ENCODE data around the gene SPOUT1. TPM values are rescaled to one million over a fixed set of nuclear protein-coding genes. Genes with fewer than 3 reads are reported as not detected.

Gene SPOUT1
- total and polyA plus RNA-seq, 2 of the 13 experiments (the other 11 are each of a cell fraction or from before 2014, with no cell fraction given), result 39.0 to 45.8 TPM

DNA sequence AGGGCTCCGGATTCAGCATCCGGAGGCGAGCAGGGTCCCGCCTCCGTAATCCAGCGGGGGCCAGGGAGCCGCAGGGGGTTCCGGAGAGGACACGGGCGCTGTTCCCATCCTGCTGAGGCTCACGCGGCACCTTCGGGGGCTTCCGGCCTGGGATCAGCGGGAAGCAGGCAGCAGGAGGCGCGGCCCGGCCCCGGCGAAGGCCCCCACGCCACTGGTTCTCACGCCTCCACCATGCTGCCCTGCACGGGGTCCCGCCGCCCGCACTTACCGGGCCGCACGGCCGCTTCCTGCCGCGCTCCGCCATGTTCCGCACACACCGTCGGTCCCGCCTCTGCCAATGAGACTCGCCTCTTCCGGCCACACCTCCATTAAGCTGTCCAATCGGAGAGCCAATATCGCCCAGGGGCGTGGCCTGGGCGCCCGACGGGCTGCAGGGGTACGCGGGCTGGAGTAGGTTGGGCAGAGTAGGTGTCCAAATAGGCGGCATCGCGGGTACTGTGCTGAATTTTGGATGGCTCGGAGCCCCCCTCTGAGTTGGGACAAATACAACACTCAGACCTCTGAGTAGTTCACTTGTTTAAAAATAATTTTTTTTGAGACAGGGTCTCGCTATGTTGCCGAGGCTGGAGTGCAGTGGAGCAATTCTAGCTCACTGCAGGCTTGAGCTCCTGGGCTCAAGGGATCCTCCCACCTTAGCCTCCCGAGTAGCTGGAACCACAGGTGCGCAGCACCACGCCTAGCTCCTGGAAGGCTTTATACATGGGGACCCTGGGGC, at the start of gene SPOUT1 (continued):
- TF ChIP-seq, protein P1, sequence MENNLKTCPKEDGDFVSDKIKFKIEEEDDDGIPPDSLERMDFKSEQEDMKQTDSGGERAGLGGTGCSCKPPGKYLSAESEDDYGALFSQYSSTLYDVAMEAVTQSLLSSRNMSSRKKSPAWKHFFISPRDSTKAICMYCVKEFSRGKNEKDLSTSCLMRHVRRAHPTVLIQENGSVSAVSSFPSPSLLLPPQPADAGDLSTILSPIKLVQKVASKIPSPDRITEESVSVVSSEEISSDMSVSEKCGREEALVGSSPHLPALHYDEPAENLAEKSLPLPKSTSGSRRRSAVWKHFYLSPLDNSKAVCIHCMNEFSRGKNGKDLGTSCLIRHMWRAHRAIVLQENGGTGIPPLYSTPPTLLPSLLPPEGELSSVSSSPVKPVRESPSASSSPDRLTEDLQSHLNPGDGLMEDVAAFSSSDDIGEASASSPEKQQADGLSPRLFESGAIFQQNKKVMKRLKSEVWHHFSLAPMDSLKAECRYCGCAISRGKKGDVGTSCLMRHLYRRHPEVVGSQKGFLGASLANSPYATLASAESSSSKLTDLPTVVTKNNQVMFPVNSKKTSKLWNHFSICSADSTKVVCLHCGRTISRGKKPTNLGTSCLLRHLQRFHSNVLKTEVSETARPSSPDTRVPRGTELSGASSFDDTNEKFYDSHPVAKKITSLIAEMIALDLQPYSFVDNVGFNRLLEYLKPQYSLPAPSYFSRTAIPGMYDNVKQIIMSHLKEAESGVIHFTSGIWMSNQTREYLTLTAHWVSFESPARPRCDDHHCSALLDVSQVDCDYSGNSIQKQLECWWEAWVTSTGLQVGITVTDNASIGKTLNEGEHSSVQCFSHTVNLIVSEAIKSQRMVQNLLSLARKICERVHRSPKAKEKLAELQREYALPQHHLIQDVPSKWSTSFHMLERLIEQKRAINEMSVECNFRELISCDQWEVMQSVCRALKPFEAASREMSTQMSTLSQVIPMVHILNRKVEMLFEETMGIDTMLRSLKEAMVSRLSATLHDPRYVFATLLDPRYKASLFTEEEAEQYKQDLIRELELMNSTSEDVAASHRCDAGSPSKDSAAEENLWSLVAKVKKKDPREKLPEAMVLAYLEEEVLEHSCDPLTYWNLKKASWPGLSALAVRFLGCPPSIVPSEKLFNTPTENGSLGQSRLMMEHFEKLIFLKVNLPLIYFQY (CRISPR knock-in tag; IDR thresholded peaks at IDR 0.05; ENCODE audit: borderline replicate concordance), result no peak
- TF ChIP-seq RAD21 (CRISPR knock-in tag; IDR thresholded peaks at IDR 0.05) (peak; percentile 61), KDM1A (CRISPR knock-in tag; IDR thresholded peaks at IDR 0.05) (no peak), EEA1 (CRISPR knock-in tag; IDR thresholded peaks at IDR 0.05; ENCODE audit: borderline replicate concordance) (peak; percentile 73; the same call in 1 of the 2 replicates), ZNF850 (CRISPR knock-in tag; conservative IDR thresholded peaks at IDR 0.05) (no peak), JUN (CRISPR knock-in tag; IDR thresholded peaks at IDR 0.05) (no peak), ZBTB4 (CRISPR knock-in tag; IDR thresholded peaks at IDR 0.05; ENCODE audit: borderline replicate concordance) (peak; percentile 42; the same call in 1 of the 2 replicates), KLF6 (CRISPR knock-in tag; IDR thresholded peaks at IDR 0.05) (no peak), ZNF615 (CRISPR knock-in tag; IDR thresholded peaks at IDR 0.05; ENCODE audit: borderline replicate concordance) (0 out of 2 replicates have a peak, but pooled peaks have one; percentile 45), KMT2B (CRISPR knock-in tag; IDR thresholded peaks at IDR 0.05) (peak; percentile 78), ZNF484 (CRISPR knock-in tag; IDR thresholded peaks at IDR 0.05; ENCODE audit: borderline replicate concordance, low read depth) (no peak), PREB (CRISPR knock-in tag; IDR thresholded peaks at IDR 0.05) (no peak), KLF9 (CRISPR knock-in tag; IDR thresholded peaks at IDR 0.05; ENCODE audit: low read depth) (no peak)
- TF ChIP-seq, protein P2, sequence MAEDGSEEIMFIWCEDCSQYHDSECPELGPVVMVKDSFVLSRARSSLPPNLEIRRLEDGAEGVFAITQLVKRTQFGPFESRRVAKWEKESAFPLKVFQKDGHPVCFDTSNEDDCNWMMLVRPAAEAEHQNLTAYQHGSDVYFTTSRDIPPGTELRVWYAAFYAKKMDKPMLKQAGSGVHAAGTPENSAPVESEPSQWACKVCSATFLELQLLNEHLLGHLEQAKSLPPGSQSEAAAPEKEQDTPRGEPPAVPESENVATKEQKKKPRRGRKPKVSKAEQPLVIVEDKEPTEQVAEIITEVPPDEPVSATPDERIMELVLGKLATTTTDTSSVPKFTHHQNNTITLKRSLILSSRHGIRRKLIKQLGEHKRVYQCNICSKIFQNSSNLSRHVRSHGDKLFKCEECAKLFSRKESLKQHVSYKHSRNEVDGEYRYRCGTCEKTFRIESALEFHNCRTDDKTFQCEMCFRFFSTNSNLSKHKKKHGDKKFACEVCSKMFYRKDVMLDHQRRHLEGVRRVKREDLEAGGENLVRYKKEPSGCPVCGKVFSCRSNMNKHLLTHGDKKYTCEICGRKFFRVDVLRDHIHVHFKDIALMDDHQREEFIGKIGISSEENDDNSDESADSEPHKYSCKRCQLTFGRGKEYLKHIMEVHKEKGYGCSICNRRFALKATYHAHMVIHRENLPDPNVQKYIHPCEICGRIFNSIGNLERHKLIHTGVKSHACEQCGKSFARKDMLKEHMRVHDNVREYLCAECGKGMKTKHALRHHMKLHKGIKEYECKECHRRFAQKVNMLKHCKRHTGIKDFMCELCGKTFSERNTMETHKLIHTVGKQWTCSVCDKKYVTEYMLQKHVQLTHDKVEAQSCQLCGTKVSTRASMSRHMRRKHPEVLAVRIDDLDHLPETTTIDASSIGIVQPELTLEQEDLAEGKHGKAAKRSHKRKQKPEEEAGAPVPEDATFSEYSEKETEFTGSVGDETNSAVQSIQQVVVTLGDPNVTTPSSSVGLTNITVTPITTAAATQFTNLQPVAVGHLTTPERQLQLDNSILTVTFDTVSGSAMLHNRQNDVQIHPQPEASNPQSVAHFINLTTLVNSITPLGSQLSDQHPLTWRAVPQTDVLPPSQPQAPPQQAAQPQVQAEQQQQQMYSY (CRISPR knock-in tag; IDR thresholded peaks at IDR 0.05), result peak; percentile 63; the same call in 1 of the 2 replicates
